NOMO-1 (cell line): ENCODE data around the gene SLIT3.

Experiments
- DNase-seq, 2 experiments: peaks; one replicate each; lab custom pipeline; 2025; ENCODE audit not compliant: unreplicated experiment in 2 of 2; lab: John Stamatoyannopoulos, UW

SLIT3 gene

DNA sequence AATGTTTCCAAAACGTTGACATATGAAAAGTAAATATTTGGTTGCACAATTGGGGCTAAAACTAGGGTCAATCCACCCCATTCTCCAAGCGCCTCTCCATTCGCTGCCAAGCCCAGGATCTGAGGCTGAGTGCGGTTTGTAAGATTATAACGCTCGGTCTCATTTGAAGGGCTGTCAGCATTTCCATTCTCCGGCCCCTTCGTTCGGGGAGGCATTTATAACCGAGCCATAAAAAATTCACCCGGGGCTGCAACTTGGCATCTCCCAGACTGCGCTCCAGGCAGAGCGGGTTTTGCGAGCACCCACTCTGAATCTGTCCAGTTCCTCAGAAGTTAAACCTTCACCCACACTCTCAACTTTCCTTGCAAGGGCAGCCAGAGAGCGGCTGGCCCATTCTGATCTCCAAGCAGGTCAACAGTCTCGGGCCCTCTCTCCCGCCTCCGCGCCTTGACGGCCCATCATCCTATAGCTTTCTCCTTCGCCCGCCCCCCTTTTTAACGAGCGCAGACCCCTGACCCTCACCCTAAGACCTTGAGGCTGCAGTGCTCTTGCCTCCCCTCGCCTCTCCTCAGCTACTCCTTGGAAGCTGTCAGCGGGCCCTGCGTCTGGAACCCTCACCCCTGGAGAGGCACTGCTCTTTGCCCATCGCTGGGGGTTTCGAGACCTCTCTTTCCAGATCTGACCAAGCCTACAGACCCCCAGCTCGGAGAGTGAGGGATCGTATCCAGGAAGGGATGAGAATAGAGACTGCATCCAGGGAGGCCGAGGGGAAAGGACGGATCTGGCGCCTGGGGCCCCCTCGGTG, 1.1 kb downstream of the SLIT3 start:
- no peak for DNase-seq

DNA sequence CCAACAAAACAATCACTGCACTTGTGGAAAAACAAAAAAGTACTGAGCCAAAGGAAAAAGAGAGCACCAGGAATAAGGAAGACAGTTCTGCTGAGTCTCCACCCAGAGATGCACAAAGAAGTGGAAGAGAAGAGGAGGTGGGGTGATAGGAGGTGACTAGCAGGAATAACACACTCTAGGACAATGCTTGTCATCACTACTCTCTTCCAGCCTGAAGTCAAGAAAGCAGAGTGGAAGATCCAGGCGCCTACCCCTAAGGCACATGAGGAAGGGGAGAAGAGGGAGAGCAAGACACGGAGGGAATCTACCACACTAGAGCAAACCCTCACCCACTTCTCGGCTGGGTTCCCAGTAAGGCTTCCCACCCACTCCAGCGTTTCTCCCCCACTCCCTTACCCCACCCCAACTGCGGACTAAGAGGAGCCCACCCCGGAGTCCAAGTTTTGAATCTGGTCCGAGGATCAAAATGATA, 1.7 kb downstream of the SLIT3 start:
- no peak for DNase-seq

DNA sequence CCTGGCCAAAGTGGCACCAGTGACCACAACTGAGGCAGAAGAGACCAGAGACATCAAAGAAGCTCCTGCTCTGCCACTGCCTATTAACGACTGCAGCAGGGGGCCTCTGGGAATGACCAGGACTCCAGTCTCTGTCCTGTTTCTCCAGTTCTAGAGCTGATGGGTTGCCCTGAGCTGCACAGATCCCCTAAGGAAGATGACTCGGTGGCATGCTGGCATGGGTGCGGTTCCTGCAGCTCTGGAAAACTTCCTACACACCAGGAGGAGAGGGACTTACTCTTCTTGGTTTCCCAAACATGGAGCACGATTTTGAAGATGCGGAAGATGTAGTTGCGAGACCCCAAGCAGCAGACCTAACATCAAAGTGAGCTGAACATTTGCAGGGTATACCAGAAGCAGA, 2.7 kb downstream of the SLIT3 start:
- DNase-seq: no peak

DNA sequence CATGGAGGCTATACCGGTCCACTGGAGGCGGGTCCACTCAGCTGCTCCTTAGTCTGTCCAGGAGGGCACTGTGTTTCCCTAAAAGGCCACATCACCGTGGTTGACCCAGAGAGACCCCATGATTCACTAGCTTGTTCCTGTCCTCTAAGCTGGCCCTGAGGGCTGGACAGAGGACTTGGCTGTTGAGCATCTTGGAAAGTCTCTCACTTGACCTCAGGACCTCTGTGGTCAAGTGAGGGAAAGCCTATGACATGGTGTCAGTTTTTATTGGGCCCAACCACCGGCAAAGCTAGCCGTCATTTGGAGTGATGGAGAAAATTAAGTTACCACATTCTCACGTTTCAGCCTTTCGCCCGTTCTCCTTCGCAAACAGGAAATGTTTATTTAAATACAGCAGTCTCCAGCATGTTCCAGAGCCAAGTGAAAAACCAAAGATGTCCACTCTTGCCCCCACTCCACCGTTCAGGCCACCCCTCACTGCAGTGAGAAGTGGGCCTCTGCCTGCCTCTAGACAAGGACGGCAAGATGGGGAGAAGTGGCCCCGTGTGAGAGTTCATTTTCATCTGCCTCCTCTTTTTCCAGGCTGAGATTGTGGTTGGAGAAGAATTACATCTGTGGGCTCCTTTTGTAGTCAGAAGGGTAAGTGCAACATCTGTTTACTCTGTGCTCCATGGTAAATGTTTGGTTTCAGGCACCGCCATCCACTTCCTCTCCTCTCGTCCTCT, 4.4 kb downstream of the SLIT3 start:
- DNase-seq: no peak

DNA sequence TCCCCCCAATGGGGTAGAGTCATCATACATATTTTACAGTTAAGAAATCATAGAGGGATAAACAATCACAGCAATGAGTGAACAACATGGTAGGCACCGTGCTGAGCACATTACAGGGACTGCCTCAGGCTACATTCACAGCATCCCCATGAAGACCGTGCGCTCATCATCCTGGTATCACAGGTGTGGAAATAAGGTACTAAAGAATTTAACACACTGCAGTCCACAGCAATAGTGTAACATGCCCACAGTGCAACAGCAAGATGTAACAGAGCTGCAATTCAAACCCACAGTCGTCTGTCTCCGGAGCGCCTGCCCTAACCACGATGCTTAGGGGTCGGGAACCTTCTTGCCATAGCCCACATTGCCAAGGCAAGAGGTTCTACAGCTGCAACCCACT, 5.6 kb downstream of the SLIT3 start:
- no peak for DNase-seq

DNA sequence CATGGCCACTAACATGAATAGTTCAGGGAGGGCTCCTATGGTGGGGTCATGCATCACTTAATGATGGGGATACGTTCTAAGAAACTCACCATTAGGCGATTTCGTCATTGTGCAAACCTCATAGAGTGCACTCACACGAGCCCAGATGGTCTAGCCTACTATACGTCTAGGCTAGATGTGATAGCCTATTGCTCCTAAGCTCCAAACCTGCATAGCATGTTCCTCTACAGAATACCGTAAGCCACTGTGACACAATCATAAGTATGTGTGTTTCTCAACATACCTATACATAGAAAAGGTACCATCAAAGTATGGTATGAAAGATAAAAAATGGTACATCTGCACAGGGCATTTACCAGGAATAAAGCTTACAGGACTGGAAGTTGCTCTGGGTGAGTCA, 6.3 kb downstream of the SLIT3 start:
- DNase-seq: no peak

DNA sequence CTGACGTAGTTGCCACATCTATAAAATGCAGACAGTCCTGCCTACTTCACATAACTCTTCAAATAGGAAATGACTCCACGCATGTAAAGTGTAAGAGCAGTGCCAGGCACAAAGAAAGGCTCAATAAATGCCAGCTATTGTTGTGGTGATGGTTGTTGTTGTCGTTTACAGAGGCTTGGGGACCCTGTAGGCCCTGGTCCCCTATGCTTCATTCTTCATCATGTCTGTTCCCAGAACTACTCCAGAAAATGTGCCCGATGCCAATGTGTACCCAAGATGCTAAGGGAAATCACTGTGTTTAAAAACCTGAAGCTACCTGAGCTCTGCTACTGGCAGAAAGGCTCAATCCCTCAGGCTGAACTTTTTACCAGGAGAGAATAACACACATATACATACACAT, 9.1 kb downstream of the SLIT3 start:
- DNase-seq: no peak

DNA sequence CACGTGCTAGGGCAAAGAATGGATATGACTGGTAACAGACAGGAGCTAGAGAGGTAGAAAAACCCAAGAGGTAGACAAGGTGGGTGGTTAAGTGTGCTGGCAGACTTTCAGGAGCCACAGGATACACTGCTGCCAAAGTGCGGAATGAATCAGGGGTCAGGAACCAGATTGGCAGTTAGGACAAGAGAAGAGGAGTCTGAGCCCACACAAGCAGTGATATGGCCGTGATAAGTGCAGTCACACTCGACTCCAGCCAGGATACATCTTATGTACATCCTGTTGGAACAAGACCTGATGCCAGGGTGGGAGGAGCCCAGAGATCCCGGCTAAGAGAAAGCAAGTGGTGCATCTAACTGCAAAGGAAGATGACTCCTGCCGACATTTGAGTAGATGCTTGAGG, 10.0 kb downstream of the SLIT3 start:
- DNase-seq: no peak

DNA sequence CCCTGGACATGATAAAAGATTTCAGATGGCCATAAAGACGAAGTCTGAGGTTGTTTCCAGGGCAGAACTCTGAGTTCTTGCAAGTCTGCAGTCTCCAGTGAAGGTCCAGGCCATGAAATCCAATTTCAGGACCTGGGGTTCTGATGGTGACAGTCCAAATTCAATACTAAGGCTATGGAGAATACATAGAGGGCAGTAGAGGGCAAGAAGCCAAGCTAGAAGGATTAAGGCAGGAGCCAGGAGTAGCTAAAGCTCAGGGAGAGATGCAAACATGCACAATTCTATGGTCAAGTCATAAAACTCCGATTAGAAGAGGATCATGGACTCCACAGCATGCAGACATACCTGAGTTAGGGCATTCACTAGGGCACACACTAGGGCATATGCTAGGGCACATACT, 11.4 kb downstream of the SLIT3 start:
- DNase-seq: no peak

DNA sequence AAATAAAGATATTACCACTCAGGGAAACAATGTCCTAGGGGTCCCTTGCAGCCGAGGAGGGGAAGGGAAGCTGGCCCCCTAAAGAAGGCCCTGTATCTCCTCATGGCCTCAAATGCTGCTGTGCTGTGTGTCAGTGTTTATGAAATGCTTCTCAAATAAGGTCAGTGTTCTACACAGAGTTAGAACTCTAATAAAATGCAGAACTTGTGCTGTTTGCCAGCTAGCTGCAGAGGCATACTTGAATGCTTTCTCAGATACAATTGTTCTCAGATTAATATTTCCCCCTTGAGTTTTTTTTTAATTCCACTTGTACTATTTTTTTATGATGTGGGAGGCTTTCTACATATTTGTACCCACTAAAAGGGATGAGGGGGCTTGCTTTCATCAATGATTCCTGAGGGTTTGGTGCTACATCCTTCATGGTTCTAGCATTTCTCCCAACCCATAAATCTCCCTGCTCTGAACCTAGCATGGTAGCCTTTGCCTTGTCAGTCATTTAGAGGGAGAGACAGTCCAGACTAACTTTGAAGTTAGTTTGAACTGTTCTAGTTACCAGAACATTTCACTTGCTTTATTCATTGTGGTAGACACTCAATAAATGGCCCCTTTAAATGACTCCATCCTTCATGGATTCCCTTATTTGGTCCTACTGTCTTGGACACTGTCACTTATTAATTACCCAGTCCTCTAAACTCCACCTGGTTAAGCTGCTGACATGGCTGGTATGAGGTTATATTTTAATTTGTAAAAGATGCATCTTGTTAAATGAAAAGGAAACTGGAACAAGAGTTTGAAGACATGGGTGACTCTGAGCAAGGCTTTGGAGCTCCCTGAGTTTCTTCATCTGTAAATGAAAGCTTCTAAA, 12.6 kb downstream of the SLIT3 start:
- DNase-seq: no peak

DNA sequence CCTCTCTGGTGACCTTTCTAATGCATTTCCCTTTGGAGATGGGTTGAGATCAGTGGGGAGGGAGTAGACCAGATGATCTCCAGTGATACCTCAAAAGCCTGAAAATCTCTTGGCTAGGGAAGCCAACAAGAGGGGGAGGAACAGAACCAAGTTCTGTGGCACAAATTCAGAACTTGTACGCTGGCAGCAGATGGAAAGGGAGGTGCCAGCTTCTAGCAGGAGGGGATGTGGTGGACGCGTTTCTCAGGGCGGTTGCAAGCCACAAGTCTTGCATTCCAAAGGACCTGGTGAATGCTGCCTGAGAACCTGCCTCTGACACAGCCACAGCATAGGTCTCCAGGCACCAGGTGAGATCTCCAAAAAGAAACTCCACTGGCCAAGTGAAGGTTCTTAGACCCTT, 13.4 kb downstream of the SLIT3 start:
- no peak for DNase-seq

DNA sequence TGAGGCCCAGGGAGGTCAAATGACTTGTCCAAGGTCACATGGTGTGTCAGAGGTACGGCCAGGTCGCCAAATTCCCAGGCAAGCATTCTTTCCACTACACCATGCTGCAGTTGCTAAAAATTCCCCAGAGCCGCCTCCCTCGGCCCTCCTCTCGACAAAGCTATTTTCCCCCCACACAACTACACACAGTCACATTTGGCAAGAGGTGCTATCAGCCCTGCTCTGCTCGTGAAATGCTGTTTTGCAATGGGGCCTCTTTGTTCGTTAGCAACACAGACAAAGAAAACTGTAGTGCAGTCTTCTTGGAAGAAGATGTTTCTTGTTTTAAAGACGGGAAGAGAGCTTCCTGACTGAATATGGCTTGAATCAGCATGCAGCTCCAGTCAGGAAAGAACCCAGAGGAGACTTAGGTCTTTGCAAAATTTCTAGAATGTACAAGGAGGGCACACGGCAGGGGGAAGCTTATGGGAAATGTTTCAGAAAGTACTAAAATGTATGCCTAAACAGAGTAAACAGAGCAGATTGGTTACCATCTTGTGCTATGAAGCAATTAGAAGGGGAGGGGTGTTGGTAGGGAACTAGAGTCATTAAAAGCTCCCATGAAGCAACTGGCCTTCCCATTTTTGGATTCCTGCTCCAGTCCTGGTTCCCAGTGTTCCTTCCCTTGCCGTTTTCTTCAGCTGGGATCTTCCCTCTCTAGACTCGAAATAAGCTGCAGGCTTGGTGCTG, 14.2 kb downstream of the SLIT3 start:
- DNase-seq: no peak

DNA sequence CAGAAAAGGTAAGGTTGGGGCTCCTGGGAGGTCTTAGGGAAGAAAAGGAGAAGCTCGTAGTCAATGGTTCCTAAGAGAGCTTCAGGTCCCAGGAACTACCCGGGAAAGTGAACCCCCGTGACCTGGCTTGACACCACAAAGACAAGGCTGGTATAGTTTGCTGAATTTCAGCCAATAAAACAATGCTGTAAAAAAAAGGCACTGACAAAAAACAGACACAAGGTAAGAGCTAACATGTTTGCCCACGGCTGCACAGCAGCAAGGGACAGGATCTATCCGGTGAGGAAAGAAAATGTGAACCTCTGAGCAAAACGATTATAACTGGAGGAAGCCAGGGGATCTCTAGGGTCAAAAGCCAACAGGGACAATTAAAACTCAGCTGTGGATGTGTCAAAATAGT, 17.1 kb downstream of the SLIT3 start:
- no peak for DNase-seq

DNA sequence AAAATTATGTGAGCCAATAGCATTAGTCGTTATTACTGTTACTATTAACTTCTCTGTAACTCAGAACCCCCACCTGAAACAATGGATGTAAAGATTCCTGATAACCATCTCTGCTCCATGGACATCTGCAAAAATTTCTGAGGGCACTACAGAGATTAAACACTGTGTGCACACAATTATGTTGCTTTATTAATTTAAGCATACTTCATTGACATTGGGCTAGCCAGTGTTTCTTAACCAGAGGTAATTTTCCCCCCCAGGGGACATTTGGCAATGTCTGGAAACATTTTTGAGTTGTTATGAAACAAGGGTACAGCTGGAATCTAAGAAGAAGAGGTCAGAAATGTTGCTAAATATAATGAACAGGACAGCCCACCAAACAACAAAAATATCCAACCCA, 19.3 kb downstream of the SLIT3 start:
- DNase-seq: no peak

DNA sequence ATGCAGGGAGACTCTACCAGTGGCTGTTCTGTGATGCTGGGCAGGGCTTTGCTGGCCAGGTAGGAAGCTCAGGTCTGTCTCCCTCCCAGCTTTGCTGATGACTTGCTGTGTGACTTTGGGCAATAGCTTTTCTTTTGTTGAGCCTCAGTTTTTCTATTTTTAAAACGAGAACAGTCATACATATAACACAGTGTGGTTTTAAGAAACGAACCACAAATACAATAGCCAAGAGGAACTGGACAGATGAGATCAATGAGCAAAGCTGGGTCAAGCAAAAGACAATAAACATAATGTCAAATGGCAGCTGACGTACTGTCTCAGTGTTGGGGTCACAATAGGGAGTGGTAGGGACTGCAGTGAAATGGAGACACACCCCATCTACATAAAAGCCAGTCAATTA, 20.2 kb downstream of the SLIT3 start:
- DNase-seq: no peak

DNA sequence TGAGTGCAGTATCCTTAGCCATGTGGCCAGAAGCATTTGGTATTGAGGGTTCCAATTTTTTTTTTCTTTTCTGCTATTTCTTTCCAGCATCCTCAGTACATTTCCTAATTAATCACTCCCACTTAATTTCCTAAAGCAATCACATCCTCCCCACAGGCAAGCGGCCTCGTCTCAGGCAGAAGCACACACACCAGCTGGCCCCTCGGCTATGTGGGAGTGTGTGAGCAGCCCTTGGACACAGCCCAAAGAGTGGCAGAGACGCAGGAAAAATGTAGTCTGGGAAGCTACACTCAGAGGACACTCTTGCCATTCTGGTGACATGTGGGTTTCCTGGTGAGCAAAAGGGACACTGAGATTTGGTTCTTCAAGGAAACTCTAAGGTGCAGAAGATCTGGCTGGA, 20.7 kb downstream of the SLIT3 start:
- no peak for DNase-seq

DNA sequence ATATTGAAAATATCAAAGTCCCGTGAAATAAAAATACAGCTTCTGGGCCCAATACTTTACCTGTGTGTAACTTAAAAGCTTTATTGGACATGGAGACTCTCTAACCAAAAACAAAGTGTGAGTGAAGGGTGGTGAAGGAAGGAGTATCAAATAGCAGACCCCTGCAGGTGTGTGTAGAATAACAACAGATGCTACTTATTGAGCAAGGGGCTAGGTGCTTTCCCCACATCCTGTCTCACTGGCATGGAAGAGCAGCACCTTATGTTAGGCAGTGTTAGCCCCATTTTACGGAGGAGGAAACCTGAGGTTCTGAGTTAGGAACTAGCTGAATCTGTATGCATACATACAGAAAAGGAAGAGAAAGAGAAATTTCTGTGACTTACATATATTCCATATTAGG, 21.8 kb downstream of the SLIT3 start:
- DNase-seq: no peak

DNA sequence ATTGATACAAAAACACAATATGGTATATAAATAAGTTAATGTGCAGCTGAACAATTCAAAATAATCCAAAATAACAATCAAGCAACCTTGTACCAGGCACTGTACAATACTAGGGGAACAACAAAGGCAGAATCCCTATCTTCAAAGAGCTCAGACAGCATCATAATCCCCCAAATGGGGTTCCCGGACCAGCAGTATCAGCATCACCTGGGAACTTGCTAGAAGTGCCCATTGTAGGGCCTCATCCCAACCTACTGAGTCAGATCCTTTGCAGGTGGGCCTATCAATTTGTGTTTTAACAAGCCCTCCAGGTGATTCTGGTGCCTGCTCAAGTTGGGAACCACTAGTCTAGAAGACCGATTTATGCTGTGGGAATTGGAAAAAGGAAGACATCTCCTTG, 27.1 kb downstream of the SLIT3 start:
- no peak for DNase-seq

DNA sequence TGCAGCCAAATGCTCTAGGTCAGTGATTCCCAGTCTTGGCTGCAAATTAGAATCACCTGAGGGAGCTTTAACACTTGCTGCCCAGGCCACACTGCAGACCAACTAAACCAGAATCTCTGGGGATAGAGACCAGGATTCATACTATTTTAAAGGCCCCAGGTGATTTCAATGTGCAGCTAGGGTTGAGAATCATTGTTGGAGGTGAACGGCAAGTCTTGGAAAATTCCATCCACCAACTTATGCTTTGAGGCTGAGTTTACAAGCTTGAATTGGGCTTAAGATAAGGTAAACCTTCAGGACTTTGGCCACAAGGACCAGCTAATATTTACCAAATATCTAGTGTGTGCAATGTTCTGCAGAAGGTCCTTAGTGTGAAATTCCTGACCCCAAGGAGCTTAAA, 27.5 kb downstream of the SLIT3 start:
- DNase-seq: no peak

DNA sequence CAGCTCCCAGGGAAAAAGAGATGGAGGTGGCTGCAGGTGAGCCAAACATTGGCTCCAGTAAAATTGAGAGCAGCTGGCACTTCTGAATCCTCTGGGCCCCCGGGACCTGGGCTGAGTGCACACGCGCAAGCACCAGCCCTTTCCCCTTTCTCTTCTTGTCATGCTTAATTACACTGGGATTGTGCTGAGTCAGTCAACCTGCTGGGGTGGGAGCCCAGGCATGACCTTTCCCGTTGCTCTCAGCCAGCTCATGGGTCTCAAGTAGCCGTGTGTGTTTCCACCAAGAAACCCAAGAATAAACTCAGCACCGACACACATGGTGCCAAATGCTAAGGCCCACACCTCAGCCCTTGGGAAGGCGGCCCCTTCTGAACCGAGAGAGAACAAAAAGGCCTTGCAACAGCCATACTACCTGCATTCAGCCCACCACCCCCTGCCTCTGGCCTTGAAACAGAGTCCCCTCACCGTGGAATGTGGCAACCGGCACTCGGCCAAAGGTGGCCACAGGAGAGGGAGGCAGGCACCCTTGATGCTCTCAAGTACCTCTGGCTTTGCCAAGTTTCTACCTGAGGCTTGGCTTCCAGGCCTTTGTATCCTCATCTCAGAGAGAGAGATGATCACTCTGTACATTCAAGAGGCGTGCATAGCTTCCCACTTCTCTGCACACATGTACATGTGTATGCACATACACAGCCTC, 28.1 kb downstream of the SLIT3 start:
- DNase-seq: no peak
